ENCODE results near the gene FHOD3.
"Not testable (repeated sequence)": the region's sequence is repeated elsewhere in the genome, so short reads cannot be mapped to it uniquely, and the experiment has no call there.

FHOD3 gene

GRCh38 chr18:36758623-36759022 lies 461.1 kb downstream of the FHOD3 start:
- TF ChIP-seq, protein P1, sequence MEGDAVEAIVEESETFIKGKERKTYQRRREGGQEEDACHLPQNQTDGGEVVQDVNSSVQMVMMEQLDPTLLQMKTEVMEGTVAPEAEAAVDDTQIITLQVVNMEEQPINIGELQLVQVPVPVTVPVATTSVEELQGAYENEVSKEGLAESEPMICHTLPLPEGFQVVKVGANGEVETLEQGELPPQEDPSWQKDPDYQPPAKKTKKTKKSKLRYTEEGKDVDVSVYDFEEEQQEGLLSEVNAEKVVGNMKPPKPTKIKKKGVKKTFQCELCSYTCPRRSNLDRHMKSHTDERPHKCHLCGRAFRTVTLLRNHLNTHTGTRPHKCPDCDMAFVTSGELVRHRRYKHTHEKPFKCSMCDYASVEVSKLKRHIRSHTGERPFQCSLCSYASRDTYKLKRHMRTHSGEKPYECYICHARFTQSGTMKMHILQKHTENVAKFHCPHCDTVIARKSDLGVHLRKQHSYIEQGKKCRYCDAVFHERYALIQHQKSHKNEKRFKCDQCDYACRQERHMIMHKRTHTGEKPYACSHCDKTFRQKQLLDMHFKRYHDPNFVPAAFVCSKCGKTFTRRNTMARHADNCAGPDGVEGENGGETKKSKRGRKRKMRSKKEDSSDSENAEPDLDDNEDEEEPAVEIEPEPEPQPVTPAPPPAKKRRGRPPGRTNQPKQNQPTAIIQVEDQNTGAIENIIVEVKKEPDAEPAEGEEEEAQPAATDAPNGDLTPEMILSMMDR (IDR thresholded peaks at IDR 0.05; ENCODE audit: borderline replicate concordance, insufficient read depth, low read depth, low read length), result no peak
- no peak overlapping the region for H3K4me3 ChIP-seq (ENCODE audit: low read depth, low read length)

- H3K4me3 ChIP-seq (ENCODE audit: low read depth, low read length), result no peak overlapping the region
- TF ChIP-seq, protein P1 (IDR thresholded peaks at IDR 0.05; ENCODE audit: borderline replicate concordance, insufficient read depth, low read depth, low read length), result no peak
Observed at GRCh38 chr18:36759167-36759776, 461.8 kb downstream of the FHOD3 start.

DNA sequence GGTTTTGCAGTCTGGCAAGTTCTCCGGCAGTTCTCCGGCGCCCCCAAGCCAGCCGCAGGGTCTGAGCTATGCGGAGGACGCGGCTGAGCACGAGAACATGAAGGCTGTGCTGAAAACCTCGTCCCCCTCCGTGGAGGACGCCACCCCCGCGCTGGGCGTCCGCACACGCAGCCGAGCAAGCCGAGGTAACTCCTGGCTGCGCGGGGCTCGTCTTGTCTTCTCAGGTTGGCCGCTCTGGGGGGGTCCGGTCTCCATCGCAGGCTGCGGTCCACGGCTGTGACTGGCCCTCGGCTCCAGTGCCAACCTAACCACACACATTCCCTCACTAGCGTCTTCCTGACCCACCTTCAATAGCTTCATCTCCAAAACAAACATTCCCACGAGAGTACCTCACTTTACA lies 463.1 kb downstream of the FHOD3 start:
- no peak overlapping the region for H3K4me3 ChIP-seq (ENCODE audit: low read depth, low read length)
- TF ChIP-seq, protein P1 (IDR thresholded peaks at IDR 0.05; ENCODE audit: borderline replicate concordance, insufficient read depth, low read depth, low read length), result no peak

DNA sequence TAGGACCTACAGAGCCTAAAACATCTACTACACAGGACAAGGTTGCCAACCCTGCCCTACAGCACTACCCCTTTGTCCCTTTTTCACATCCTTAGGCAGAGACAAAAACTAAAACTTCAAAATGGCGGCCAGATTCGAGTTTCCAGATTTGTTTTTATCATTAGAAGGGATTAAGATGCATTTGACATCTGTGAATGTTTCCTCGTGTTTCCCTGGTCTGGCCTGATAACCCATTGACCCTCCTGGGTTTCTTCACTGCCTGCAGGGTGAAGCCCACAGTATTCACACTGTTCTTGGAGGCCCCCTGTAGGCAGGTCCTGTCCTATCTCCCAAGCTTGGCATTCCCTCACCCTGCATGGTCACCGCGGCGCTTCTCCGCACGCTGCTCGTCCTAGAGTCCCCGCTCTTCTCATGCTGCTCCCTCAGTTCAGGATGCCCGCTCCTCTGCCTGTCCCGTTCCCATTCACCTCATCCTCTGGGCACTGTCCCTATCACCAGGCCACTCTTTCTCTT lies 463.7 kb downstream of the FHOD3 start:
- TF ChIP-seq, protein P1 (IDR thresholded peaks at IDR 0.05; ENCODE audit: borderline replicate concordance, insufficient read depth, low read depth, low read length), result no peak
- no peak overlapping the region for H3K4me3 ChIP-seq (ENCODE audit: low read depth, low read length)

DNA sequence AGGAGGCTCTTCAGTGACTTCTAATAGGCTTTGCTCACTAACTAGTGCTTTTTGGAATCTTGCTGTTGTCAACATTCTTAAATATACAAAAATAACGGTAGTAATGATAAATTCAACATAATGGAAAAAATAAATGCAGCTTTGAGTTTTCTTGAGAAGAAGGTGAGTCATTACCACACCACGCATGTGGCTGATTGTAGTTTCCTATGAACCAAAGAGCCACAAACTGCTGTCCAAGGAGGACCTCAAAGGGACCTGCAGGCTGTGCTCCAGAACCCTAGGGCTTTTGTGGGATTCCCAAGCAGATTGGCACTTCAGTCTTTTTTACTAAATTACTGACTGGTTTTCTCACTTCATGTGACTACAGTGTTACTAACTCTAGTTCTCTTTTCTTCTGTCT lies 464.6 kb downstream of the FHOD3 start:
- H3K4me3 ChIP-seq (ENCODE audit: low read depth, low read length), result no peak overlapping the region
- TF ChIP-seq, protein P1 (IDR thresholded peaks at IDR 0.05; ENCODE audit: borderline replicate concordance, insufficient read depth, low read depth, low read length), result no peak

- H3K4me3 ChIP-seq (ENCODE audit: low read depth, low read length), result not testable (repeated sequence)
Observed at GRCh38 chr18:36762965-36763364, 465.5 kb downstream of the FHOD3 start.

DNA sequence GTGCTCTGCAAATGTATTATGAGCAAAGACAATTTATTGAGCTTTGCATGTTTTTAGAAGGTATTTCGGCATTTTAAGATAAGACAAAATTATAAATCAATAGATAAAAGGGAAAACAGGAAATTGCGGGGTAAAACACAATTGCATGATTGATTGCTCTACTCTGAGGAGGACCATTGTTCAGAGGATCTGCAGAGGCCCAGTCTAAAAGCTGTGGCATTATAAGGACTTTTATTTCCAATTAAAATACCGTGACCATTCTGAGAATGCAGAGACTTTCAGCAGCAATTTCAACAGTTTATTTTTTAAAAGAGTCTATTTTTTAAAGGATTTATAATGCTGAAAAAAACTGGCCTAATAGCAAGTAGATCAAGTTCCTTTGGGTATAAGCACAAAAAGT lies 469.3 kb downstream of the FHOD3 start:
- TF ChIP-seq, protein P1 (IDR thresholded peaks at IDR 0.05; ENCODE audit: borderline replicate concordance, insufficient read depth, low read depth, low read length), result no peak
- no peak overlapping the region for H3K4me3 ChIP-seq (ENCODE audit: low read depth, low read length)

Measured in GM12875 (cell line).